ENCODE measurements around the gene TASP1. TPM values are rescaled to one million over a fixed set of nuclear protein-coding genes. Genes with fewer than 3 reads are reported as not detected.

The TASP1 gene
- total RNA-seq, 6 experiments from 2014 or later = 2.5 to 6.1 (median 4.3) TPM

- TF ChIP-seq CTCF (IDR thresholded peaks at IDR 0.05) (no peak), POLR2A (IDR thresholded peaks at IDR 0.05) (no peak)
- intact Hi-C loops (cut with DNase I) = no loop called here
- 65% methylated on average over 5 of the region's 5 CpGs for WGBS (ENCODE audit: insufficient coverage, low coverage, low lambda C conversion rate, missing lambda C conversion rate)
- ATAC-seq (no peak), DNase-seq (no peak)
- H3K4me1 ChIP-seq = no peaks in the 10 kb centered on the region
- H3K4me3 ChIP-seq = no peak overlapping the region
- H3K36me3 ChIP-seq = no peaks in the 10 kb centered on the region
- H3K9me3 ChIP-seq = no peaks in the 10 kb centered on the region
- no peaks in the 10 kb centered on the region for H3K27me3 ChIP-seq
- H3K27ac ChIP-seq = no peak overlapping the region
These were observed 86.7 kb downstream of the TASP1 start for GRCh38 chr20:13552061-13552460.

- WGBS (ENCODE audit: insufficient coverage, low coverage, low lambda C conversion rate, missing lambda C conversion rate) = 89% methylated on average over 1 of the region's 1 CpG
- intact Hi-C loops (cut with DNase I) = no loop called here
- no peak for ATAC-seq
These were observed 89.3 kb downstream of the TASP1 start for GRCh38 chr20:13549451-13549850.

DNA sequence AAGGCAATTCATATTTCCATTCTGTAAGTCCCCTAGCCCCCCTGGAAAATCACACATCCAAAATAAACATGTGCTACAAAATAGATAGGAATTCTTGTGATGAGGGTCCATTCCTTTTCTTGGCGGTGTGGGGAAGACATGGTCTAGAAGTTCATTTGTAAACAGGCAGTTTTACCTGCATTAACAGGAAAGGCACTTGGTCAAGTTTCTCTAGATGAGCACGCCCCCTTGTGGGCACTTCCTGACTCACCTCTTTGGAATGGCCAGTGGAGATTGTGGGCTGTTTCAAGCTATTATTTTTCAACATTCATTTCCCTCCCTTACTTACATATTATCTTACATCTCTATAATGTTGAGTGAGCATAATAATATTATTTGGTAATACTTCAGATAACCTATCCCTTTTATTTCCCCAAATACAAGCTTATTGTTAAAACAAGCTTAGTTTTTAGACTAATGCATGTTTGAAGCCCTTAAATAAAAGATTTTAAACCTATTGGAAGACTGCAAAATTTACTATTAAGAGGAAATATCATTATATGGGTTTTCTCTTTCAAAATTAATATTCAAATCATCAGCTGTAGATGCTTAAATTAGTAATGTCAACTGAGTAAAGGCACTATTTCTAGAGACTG lies 92.1 kb downstream of the TASP1 start:
- H3K4me1 ChIP-seq = no peaks in the 10 kb centered on the region
- peak; percentile 89 to 95 (median 90) for ATAC-seq
- no peaks in the 10 kb centered on the region for H3K9me3 ChIP-seq
- intact Hi-C loops (cut with DNase I) = no loop called here
- H3K36me3 ChIP-seq = no peaks in the 10 kb centered on the region
- H3K27ac ChIP-seq = no peak overlapping the region
- H3K27me3 ChIP-seq = no peaks in the 10 kb centered on the region
- WGBS (ENCODE audit: insufficient coverage, low coverage, low lambda C conversion rate, missing lambda C conversion rate) = 0% methylated on average over 2 of the region's 2 CpGs
- H3K4me3 ChIP-seq = no peak overlapping the region
- TF ChIP-seq CTCF (IDR thresholded peaks at IDR 0.05) = peak; percentile 80 to 90 (median 84)
- TF ChIP-seq POLR2A (IDR thresholded peaks at IDR 0.05) = no peak
- DNase-seq = peak; percentile 77 to 81 (median 78)

More at GRCh38 chr20:13549451-13549850, 89.3 kb downstream of the TASP1 start:
- TF ChIP-seq CTCF (IDR thresholded peaks at IDR 0.05) (no peak), POLR2A (IDR thresholded peaks at IDR 0.05) (no peak)
- no peaks in the 10 kb centered on the region for H3K4me1 ChIP-seq
- H3K4me3 ChIP-seq = no peak overlapping the region
- H3K27ac ChIP-seq = no peak overlapping the region
- H3K9me3 ChIP-seq = no peaks in the 10 kb centered on the region
- no peaks in the 10 kb centered on the region for H3K27me3 ChIP-seq
- H3K36me3 ChIP-seq = no peaks in the 10 kb centered on the region
- no peak for DNase-seq

DNA sequence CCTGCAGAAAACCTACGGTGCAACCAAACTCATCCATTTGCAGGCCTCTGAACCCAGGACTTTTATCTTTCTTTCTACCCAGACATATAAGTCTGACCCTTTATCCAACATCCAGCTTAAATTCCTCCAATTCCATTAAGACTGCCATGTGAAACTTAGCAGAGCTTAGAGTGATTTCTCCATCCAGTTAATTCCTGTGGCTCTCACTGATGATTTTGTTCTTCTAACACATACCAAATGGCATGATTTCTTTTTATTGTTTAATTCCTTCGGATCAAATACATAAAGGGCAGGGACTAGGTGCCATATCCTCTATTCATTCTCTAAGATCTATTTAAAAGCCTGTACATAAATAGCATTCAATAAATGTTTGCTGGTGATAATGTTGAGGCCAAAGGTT lies 92.9 kb downstream of the TASP1 start:
- TF ChIP-seq POLR2A (IDR thresholded peaks at IDR 0.05) (no peak), CTCF (IDR thresholded peaks at IDR 0.05) (no peak)
- ATAC-seq (no peak), DNase-seq (no peak)
- Histone ChIP-seq H3K4me3 (no peak overlapping the region), H3K27me3 (no peaks in the 10 kb centered on the region), H3K4me1 (no peaks in the 10 kb centered on the region), H3K9me3 (no peaks in the 10 kb centered on the region), H3K36me3 (no peaks in the 10 kb centered on the region), H3K27ac (no peak overlapping the region)
- 95% methylated on average over 2 of the region's 2 CpGs for WGBS (ENCODE audit: insufficient coverage, low coverage, low lambda C conversion rate, missing lambda C conversion rate)
- intact Hi-C loops (cut with DNase I) = no loop called here
